Measurements from ENCODE around the gene GUCY1A2. TPM values are rescaled to one million over a fixed set of nuclear protein-coding genes. Genes with fewer than 3 reads are reported as not detected.

GUCY1A2 gene
- total RNA-seq, 1 donor from 2014 or later, result 23.5 TPM

- ATAC-seq (no peak), DNase-seq (no peak)
- TF ChIP-seq CTCF (IDR thresholded peaks at IDR 0.05), result no peak
- Histone ChIP-seq H3K9me3 (no peaks in the 10 kb centered on the region), H3K27me3 (ENCODE audit: low read depth) (no peaks in the 10 kb centered on the region), H3K4me1 (no peaks in the 10 kb centered on the region), H3K27ac (no peak overlapping the region), H3K36me3 (no peaks in the 10 kb centered on the region), H3K4me3 (no peak overlapping the region)
- intact Hi-C loops (cut with DNase I), result no loop called here
Observed at GRCh38 chr11:106708348-106708747, 309.9 kb downstream of the GUCY1A2 start.

- no peak for DNase-seq
- no peak for ATAC-seq
- Histone ChIP-seq H3K4me3 (no peak overlapping the region), H3K4me1 (no peaks in the 10 kb centered on the region), H3K9me3 (no peaks in the 10 kb centered on the region), H3K27me3 (ENCODE audit: low read depth) (no peaks in the 10 kb centered on the region), H3K36me3 (no peaks in the 10 kb centered on the region), H3K27ac (no peak overlapping the region)
- TF ChIP-seq CTCF (IDR thresholded peaks at IDR 0.05), result no peak
- intact Hi-C loops (cut with DNase I), result no loop called here
Observed at GRCh38 chr11:106706355-106706754, 311.9 kb downstream of the GUCY1A2 start.

- intact Hi-C loops (cut with DNase I), result no loop called here
- Histone ChIP-seq H3K27me3 (ENCODE audit: low read depth) (no peaks in the 10 kb centered on the region), H3K9me3 (no peaks in the 10 kb centered on the region), H3K27ac (no peak overlapping the region), H3K4me1 (no peaks in the 10 kb centered on the region), H3K36me3 (no peaks in the 10 kb centered on the region), H3K4me3 (no peak overlapping the region)
- no peak for DNase-seq
- TF ChIP-seq CTCF (IDR thresholded peaks at IDR 0.05), result no peak
- no peak for ATAC-seq
Observed at GRCh38 chr11:106702805-106703204, 315.5 kb downstream of the GUCY1A2 start.

GRCh38 chr11:106697058-106697457 lies 321.2 kb downstream of the GUCY1A2 start:
- no peaks in the 10 kb centered on the region for H3K27me3 ChIP-seq (ENCODE audit: low read depth)
- intact Hi-C loops (cut with DNase I), result no loop called here
- no peak overlapping the region for H3K27ac ChIP-seq

GRCh38 chr11:106695506-106695905 lies 322.8 kb downstream of the GUCY1A2 start:
- H3K36me3 ChIP-seq, result no peaks in the 10 kb centered on the region
- intact Hi-C loops (cut with DNase I), result no loop called here
- H3K27me3 ChIP-seq (ENCODE audit: low read depth), result no peaks in the 10 kb centered on the region
- DNase-seq (no peak), ATAC-seq (no peak)
- H3K27ac ChIP-seq, result no peak overlapping the region
- H3K9me3 ChIP-seq, result no peaks in the 10 kb centered on the region
- H3K4me3 ChIP-seq, result no peak overlapping the region
- no peak for TF ChIP-seq CTCF (IDR thresholded peaks at IDR 0.05)
- no peaks in the 10 kb centered on the region for H3K4me1 ChIP-seq

More at GRCh38 chr11:106697058-106697457, 321.2 kb downstream of the GUCY1A2 start:
- ATAC-seq (no peak), DNase-seq (no peak)
- Histone ChIP-seq H3K36me3 (no peaks in the 10 kb centered on the region), H3K4me1 (no peaks in the 10 kb centered on the region), H3K4me3 (no peak overlapping the region), H3K9me3 (no peaks in the 10 kb centered on the region)
- TF ChIP-seq CTCF (IDR thresholded peaks at IDR 0.05), result no peak

GRCh38 chr11:106694501-106694900 lies 323.8 kb downstream of the GUCY1A2 start:
- no peak for TF ChIP-seq CTCF (IDR thresholded peaks at IDR 0.05)
- Histone ChIP-seq H3K27ac (no peak overlapping the region), H3K36me3 (no peaks in the 10 kb centered on the region), H3K4me3 (no peak overlapping the region), H3K9me3 (no peaks in the 10 kb centered on the region), H3K4me1 (no peaks in the 10 kb centered on the region), H3K27me3 (ENCODE audit: low read depth) (no peaks in the 10 kb centered on the region)
- intact Hi-C loops (cut with DNase I), result no loop called here
- no peak for ATAC-seq
- no peak for DNase-seq
